ENCODE data around the gene ADM. TPM values are rescaled to one million over a fixed set of nuclear protein-coding genes. Genes with fewer than 3 reads are reported as not detected.
A peak's percentile ranks its signal among the peaks of the same experiment; 100 is the strongest.

Gene ADM
- total RNA-seq, 1 donor from 2014 or later: 24.5 TPM

GRCh38 chr11:10349806-10350205 is 44.9 kb downstream of the ADM start:
- no peak for DNase-seq
- Histone ChIP-seq H3K27me3 (no peaks in the 10 kb centered on the region), H3K27ac (no peak overlapping the region), H3K4me3 (no peak overlapping the region), H3K36me3 (no peaks in the 10 kb centered on the region), H3K4me1 (peaks cover 17% of the 10 kb centered on the region), H3K9me3 (no peaks in the 10 kb centered on the region)
- ATAC-seq: no peak
- TF ChIP-seq, protein P1, sequence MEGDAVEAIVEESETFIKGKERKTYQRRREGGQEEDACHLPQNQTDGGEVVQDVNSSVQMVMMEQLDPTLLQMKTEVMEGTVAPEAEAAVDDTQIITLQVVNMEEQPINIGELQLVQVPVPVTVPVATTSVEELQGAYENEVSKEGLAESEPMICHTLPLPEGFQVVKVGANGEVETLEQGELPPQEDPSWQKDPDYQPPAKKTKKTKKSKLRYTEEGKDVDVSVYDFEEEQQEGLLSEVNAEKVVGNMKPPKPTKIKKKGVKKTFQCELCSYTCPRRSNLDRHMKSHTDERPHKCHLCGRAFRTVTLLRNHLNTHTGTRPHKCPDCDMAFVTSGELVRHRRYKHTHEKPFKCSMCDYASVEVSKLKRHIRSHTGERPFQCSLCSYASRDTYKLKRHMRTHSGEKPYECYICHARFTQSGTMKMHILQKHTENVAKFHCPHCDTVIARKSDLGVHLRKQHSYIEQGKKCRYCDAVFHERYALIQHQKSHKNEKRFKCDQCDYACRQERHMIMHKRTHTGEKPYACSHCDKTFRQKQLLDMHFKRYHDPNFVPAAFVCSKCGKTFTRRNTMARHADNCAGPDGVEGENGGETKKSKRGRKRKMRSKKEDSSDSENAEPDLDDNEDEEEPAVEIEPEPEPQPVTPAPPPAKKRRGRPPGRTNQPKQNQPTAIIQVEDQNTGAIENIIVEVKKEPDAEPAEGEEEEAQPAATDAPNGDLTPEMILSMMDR (IDR thresholded peaks at IDR 0.05): no peak
- intact Hi-C loops (cut with DNase I): no loop called here

DNA sequence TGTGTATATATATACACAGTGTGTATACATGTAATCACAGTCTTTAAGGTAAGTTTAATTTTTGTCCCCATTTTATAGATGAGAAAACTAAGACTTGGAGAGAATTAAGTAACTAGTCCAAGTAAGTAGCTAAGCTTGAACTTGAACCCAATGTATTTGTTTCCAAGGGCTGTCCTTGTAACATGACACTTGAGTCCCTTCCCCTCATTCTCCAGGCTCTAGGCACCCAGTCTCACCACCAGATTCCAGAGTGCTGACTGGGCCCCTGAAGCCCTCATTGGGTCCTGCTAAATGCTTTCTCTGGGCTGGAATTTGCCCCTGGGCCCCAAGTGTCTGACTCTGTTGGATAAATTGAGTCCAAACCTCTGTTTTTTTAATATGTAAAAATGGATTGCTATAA is 45.5 kb downstream of the ADM start:
- Histone ChIP-seq H3K4me1 (peaks cover 17% of the 10 kb centered on the region), H3K36me3 (no peaks in the 10 kb centered on the region), H3K27me3 (no peaks in the 10 kb centered on the region), H3K9me3 (no peaks in the 10 kb centered on the region), H3K27ac (no peak overlapping the region), H3K4me3 (no peak overlapping the region)
- DNase-seq (no peak), ATAC-seq (no peak)
- TF ChIP-seq, protein P1 (IDR thresholded peaks at IDR 0.05): no peak
- intact Hi-C loops (cut with DNase I): no loop called here

DNA sequence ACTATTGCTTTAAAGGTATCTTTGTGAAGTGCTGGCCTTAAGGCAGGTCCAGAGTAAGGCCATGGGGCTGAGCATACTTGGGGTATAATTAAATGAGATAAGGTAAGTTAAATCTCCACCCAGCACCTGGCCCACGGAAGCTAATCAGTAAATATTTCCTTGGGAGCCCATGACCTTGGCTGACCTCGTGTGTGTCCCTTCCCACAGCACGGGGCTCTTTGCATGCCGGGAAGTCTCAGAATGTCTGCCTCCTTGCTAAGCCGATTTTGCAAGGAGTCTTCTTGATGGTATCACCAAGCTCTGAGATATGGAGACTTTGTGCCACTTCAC is 46.5 kb downstream of the ADM start:
- H3K27me3 ChIP-seq: no peaks in the 10 kb centered on the region
- no peak for ATAC-seq
- no peak for DNase-seq
- intact Hi-C loops (cut with DNase I): no loop called here
- TF ChIP-seq, protein P1 (IDR thresholded peaks at IDR 0.05): no peak
- no peaks in the 10 kb centered on the region for H3K36me3 ChIP-seq
- H3K9me3 ChIP-seq: no peaks in the 10 kb centered on the region
- H3K4me3 ChIP-seq: no peak overlapping the region
- peak overlapping the region; percentile 64 for H3K27ac ChIP-seq
- peaks cover 17% of the 10 kb centered on the region for H3K4me1 ChIP-seq

- H3K4me3 ChIP-seq: no peak overlapping the region
- TF ChIP-seq, protein P1 (IDR thresholded peaks at IDR 0.05): no peak
- peaks cover 17% of the 10 kb centered on the region for H3K4me1 ChIP-seq
- intact Hi-C loops (cut with DNase I): no loop called here
- ATAC-seq (peak; percentile 66), DNase-seq (no peak)
- no peaks in the 10 kb centered on the region for H3K27me3 ChIP-seq
- no peaks in the 10 kb centered on the region for H3K9me3 ChIP-seq
- peak overlapping the region; percentile 64 for H3K27ac ChIP-seq
- no peaks in the 10 kb centered on the region for H3K36me3 ChIP-seq
Observed at GRCh38 chr11:10351765-10352641, 47.1 kb downstream of the ADM start.

DNA sequence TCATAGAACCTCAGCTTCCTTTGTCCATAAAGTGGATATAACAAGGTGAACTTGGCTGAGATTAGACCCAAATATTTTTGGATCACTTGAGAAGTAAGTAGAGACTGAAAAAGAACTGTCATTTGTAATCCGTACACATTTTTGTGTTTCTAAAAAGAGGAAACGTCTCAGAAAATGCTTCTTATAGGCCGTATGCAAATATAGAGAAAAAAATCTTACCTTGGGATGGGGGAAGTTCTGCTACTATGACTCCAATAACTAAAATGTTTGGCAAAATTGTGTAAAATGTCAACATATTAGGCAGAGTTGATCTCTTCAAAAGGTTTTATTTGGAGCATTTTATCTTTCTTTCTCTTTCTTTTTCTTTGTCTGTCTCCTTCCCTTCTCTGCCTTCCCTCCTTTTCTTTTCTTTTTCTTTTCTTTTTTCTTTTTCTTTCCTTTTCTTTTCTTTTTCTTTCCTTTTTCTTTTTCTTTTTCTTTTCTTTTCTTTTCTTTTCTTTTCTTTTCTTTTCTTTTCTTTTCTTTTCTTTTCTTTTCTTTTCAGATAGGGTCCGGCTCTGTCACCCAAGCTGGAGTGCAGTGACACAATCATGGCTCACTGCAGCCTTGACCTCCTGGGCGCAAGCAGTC is 48.2 kb downstream of the ADM start:
- Histone ChIP-seq H3K4me1 (peaks cover 17% of the 10 kb centered on the region), H3K27me3 (no peaks in the 10 kb centered on the region), H3K27ac (peak overlapping the region; percentile 64), H3K9me3 (no peaks in the 10 kb centered on the region), H3K36me3 (no peaks in the 10 kb centered on the region), H3K4me3 (no peak overlapping the region)
- ATAC-seq (no peak), DNase-seq (no peak)
- TF ChIP-seq, protein P1 (IDR thresholded peaks at IDR 0.05): no peak
- intact Hi-C loops (cut with DNase I): no loop called here
